ENCODE data around the gene AKIRIN1.

AKIRIN1 gene, protein sequence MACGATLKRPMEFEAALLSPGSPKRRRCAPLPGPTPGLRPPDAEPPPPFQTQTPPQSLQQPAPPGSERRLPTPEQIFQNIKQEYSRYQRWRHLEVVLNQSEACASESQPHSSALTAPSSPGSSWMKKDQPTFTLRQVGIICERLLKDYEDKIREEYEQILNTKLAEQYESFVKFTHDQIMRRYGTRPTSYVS

GRCh38 chr1:38990738-38991637 is at the start of gene AKIRIN1:
Gene AKIRIN1, plus strand, starts transcription at chr1:38991276. Its CDS starts 105 bp downstream, at chr1:38991381.
- no peaks in the 10 kb centered on the region for H3K27me3 ChIP-seq (ENCODE audit: insufficient read depth, low read depth, severe bottlenecking)
- no peaks in the 10 kb centered on the region for H3K9me3 ChIP-seq (ENCODE audit: severe bottlenecking)
- no peak for TF ChIP-seq CTCF (IDR thresholded peaks at IDR 0.05; ENCODE audit: low read depth, low read length)
- peak within 1 kb of the TSS; percentile 96 for H3K4me3 ChIP-seq (ENCODE audit: low read depth, low read length)
- peak; percentile 99 for DNase-seq
- peak within 1 kb of the TSS; percentile 91 for H3K27ac ChIP-seq
- H3K36me3 ChIP-seq = peaks cover 29% of the 10 kb centered on the region

GRCh38 chr1:38941527-38942019 is 49.5 kb upstream of the AKIRIN1 start, which contains the start of gene RHBDL2:
Gene RHBDL2, minus strand, starts transcription at chr1:38941830. Its CDS starts 22,618 bp downstream, at chr1:38919212.
- H3K27ac ChIP-seq = no peak within 1 kb of the TSS
- no peaks in the 10 kb centered on the region for H3K9me3 ChIP-seq (ENCODE audit: severe bottlenecking)
- H3K36me3 ChIP-seq = no peaks in the 10 kb centered on the region
- H3K4me3 ChIP-seq (ENCODE audit: low read depth, low read length) = no peak within 1 kb of the TSS
- DNase-seq = no peak
- H3K27me3 ChIP-seq (ENCODE audit: insufficient read depth, low read depth, severe bottlenecking) = no peaks in the 10 kb centered on the region
- no peak for TF ChIP-seq CTCF (IDR thresholded peaks at IDR 0.05; ENCODE audit: low read depth, low read length)

- H3K36me3 ChIP-seq = no peaks in the 10 kb centered on the region
- no peaks in the 10 kb centered on the region for H3K27me3 ChIP-seq (ENCODE audit: insufficient read depth, low read depth, severe bottlenecking)
- no peaks in the 10 kb centered on the region for H3K9me3 ChIP-seq (ENCODE audit: severe bottlenecking)
- DNase-seq = no peak
- no peak overlapping the region for H3K27ac ChIP-seq
- H3K4me3 ChIP-seq (ENCODE audit: low read depth, low read length) = no peak overlapping the region
- TF ChIP-seq CTCF (IDR thresholded peaks at IDR 0.05; ENCODE audit: low read depth, low read length) = no peak
Measured at GRCh38 chr1:38942664-38943428, 48.2 kb upstream of the AKIRIN1 start.

DNA sequence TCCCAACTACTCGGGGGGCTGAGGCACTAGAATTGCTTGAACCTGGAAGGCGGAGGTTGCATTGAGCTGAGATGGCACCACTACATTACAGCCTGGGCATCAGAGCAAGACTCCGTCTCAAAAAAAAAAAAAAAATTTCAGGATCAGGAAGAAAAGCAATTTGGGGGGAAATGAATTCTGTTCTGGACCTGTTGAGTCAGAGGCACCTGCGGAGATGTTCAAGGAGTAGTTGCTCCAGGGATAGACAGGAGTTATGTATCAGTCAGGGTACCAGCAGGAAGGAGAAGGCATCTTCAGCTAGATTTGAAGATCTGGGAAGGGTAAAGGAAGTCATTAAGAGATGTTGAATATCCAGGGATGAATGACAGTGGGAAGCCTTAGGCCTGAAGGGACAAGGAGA is 46.5 kb upstream of the AKIRIN1 start:
- no peak for TF ChIP-seq CTCF (IDR thresholded peaks at IDR 0.05; ENCODE audit: low read depth, low read length)
- no peak for DNase-seq

DNA sequence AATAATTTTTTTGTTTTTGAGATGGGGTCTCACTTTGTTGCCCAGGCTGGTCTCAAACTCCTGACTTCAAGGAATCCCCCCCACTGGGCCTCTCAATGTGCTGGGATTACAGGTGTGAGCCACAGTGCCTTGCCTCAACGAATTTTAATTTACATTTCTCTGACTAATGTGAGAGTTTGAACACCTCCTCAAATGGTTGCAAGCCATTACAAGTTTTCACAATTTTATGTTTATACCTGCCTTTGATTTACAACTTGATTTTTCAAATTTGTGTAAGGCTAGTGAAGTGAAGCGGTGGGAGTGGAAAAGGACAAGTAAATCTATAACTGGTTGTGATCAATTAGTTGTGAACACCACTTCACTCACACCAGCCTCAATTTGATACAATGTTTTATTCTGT is 40.5 kb upstream of the AKIRIN1 start:
- Histone ChIP-seq H3K9me3 (ENCODE audit: severe bottlenecking) (no peaks in the 10 kb centered on the region), H3K27me3 (ENCODE audit: insufficient read depth, low read depth, severe bottlenecking) (no peaks in the 10 kb centered on the region), H3K36me3 (no peaks in the 10 kb centered on the region), H3K4me3 (ENCODE audit: low read depth, low read length) (no peak overlapping the region), H3K27ac (no peak overlapping the region)
- no peak for TF ChIP-seq CTCF (IDR thresholded peaks at IDR 0.05; ENCODE audit: low read depth, low read length)
- no peak for DNase-seq

More for the DNA sequence above, 46.5 kb upstream of the AKIRIN1 start:
- no peak overlapping the region for H3K27ac ChIP-seq
- H3K27me3 ChIP-seq (ENCODE audit: insufficient read depth, low read depth, severe bottlenecking) = no peaks in the 10 kb centered on the region
- no peaks in the 10 kb centered on the region for H3K36me3 ChIP-seq
- no peaks in the 10 kb centered on the region for H3K9me3 ChIP-seq (ENCODE audit: severe bottlenecking)
- no peak overlapping the region for H3K4me3 ChIP-seq (ENCODE audit: low read depth, low read length)
